ENCODE measurements around the gene C7orf57.

C7orf57 gene

DNA sequence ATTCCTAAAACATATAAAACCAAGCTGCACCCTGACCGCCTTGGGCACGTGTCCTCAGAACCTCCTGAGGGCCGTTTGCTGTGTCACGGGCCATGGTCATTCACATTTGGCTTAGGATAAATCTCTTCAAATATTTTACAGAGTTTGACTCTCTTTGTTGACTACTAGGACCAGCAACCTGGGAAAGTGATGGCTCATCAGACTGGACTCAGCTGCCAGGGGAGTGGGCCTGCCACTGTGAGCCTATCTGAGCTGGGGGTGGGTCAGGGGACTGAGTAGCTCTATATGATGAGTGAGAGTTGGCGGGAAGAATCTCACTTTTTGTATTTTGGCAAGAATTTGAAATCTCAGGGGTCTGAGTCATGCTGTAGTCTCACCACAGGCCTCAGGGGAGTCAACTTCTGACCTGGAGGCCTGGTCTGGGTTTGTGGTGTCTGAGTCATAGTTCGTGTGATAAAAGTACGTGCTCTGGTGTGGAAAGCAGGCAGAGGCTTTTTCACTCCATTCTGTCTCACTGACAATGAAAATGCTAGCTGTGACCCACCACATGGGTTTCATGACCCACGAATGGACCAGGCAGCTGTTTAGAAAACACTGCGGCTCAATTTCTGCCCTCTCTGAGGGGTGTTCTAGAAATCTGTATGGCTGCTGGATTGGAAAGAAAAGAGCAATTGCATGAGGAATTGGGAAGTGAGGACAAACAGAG is 49.5 kb downstream of the C7orf57 start:
- TF ChIP-seq, protein P1, sequence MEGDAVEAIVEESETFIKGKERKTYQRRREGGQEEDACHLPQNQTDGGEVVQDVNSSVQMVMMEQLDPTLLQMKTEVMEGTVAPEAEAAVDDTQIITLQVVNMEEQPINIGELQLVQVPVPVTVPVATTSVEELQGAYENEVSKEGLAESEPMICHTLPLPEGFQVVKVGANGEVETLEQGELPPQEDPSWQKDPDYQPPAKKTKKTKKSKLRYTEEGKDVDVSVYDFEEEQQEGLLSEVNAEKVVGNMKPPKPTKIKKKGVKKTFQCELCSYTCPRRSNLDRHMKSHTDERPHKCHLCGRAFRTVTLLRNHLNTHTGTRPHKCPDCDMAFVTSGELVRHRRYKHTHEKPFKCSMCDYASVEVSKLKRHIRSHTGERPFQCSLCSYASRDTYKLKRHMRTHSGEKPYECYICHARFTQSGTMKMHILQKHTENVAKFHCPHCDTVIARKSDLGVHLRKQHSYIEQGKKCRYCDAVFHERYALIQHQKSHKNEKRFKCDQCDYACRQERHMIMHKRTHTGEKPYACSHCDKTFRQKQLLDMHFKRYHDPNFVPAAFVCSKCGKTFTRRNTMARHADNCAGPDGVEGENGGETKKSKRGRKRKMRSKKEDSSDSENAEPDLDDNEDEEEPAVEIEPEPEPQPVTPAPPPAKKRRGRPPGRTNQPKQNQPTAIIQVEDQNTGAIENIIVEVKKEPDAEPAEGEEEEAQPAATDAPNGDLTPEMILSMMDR (IDR thresholded peaks at IDR 0.05; ENCODE audit: extremely low read depth, missing control alignments), result no peak
- DNase-seq (ENCODE audit: low spot score), result peak; percentile 78

DNA sequence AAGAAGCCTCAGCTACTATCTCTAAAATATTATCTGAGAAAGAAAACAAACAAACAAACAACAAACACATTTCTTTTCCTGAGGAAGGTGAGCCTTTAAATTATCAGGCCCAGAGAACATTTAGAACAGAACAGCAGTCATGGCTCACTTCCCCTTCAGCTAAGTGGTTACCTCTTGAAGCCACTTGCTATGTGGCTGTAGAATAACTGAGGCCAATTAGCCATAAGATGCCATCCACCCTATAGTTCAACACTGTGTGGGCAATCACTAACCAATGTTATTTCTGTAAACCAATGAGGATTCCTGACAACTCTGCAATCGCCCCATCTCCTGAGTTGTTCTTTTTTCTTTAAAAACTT is 50.1 kb downstream of the C7orf57 start:
- DNase-seq (ENCODE audit: low spot score), result no peak
- TF ChIP-seq, protein P1 (IDR thresholded peaks at IDR 0.05; ENCODE audit: extremely low read depth, missing control alignments), result no peak

DNA sequence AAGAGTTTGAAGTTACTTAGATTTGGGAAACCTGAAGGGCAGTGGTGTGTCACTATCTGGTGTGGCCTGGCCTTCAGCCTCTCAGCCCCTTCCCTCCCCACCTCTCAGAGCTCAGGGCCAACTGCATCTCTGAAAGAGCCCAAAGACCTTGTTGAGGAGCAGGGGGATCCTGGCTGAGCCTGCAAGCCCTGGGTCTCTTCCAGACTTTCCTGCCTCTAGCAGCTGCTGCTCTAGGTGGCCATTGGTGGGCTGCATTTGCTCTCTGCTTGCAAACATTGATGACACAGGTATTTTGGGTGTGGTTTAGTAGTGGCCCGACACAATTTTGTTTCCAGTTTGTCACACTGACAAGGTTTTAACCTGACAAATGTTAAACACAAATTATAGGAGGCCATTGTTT is 50.6 kb downstream of the C7orf57 start:
- TF ChIP-seq, protein P1 (IDR thresholded peaks at IDR 0.05; ENCODE audit: extremely low read depth, missing control alignments), result no peak
- DNase-seq (ENCODE audit: low spot score), result no peak

DNA sequence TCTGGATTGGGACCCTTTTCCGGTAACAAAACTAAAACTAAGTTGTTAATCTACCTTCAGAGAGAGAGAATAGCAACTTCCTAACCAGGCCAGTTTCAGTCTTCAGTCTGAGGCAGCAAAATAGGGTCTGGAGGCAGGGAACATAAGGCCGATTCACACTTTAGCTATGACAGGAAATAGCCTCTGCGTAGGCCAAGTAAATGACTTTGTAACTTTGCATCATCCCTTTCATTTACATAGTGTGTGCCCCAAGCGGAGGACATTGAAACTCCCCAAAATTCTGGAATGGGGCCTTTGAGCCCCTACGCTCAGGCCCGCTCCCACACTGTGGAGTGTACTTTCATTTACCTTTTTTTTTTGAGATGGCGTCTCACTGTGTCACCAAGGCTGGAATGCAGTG is 52.0 kb downstream of the C7orf57 start:
- no peak for DNase-seq (ENCODE audit: low spot score)

DNA sequence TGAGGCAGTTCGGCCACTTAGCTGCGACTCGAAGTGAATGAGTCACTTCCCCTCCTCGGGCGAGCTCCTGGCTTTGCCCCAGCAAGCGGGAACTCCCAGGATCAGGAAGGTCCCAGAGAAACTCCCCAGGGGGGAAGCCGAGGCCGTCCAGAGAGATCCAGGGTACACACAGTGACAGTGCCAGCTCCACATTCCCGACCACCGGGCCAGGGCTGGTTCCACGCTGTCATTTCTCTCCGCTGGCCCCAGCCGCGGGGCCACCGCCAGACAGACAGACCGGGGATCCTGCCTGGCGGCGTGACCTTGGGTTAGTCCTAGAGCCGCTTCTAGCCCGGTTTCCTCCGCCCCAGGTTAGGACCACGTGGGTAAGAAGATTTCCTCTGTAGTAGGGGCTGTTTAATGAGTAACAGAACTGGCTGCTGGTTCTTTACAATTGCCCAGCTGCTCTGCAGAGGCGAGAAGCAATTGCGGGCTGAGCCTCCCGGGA is 53.3 kb downstream of the C7orf57 start:
- TF ChIP-seq, protein P1 (IDR thresholded peaks at IDR 0.05; ENCODE audit: extremely low read depth, missing control alignments), result no peak
- DNase-seq (ENCODE audit: low spot score), result peak; percentile 44

More for the DNA sequence above, 52.0 kb downstream of the C7orf57 start:
- TF ChIP-seq, protein P1 (IDR thresholded peaks at IDR 0.05; ENCODE audit: extremely low read depth, missing control alignments), result no peak

DNA sequence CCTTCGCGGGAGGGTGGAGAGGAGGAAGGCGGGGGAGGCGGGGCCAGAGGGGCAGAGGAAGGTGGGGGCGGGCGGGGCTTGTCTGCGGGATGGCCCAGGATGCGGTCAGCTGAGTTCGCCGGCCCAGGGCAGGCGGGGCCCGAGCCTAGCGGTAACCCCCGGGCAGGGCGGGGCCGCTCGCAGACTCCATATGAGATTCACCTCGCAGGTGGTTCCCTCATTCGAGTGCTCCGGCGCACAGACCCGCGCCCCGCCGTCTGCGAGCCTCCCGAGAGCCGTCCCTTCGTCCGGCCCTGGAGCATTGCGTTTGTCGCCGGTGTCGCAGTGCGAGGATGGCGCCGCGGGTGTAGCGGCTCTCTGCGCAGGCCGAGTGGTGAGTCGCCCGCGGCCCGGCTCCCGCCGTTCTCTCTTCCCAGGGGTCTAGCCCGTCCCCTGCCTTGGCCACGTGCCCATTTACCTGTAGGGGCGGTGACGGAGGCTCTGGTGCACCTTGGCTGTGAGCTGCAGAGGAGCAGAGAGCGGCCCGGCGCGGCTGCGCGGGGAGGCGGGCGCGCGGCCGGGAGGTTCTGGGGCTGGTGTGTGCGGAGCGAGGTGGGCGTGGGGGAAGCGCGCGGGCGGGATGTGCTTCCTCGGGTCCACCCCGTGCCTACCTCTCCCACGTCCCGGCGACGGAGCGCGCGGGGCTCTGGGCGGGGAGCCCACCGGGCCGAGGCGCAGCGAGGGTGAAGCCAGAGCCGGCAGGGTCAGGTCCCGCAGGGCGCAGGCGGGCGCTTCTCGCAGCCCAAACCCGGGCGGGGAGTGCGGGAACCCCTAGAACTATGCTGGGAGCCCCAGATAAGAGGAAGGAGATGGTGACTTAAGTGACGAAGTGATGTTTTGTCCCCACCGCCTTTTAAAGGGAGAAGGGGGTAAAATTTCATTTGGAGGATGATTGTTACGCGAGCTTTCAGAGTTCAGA is 54.0 kb downstream of the C7orf57 start, which contains the start of gene UPP1:
Gene UPP1 (plus strand): TSS at position 220 of the 958 bp plus-strand sequence. CDS start 5,519 bp downstream, outside the sequence.
- TF ChIP-seq, protein P1 (IDR thresholded peaks at IDR 0.05; ENCODE audit: extremely low read depth, missing control alignments), result no peak
- peak; percentile 93 for DNase-seq (ENCODE audit: low spot score)

All from GM20000 (cell line).